K562 (cell line): ENCODE results near the gene LYST. TPM values are rescaled to one million over a fixed set of nuclear protein-coding genes. Genes with fewer than 3 reads are reported as not detected.

Source experiments
- ATAC-seq: fragments of 200-7000 bp; cut with Tn5 transposase; 3 replicates; pipeline ENCODE4 v1.9.1; 2020; ENCODE audit warnings: moderate library complexity
- BruUV-seq: library from RNA; stranded (reverse); fragments of 400-500 nt; replicated peaks from 2 replicates; lab custom pipeline; 2021; lab: Mats Ljungman, UMichigan
- CTCF ChIA-PET: fragments of 300-600 bp; formaldehyde crosslinking; extraction: SDS; loops from one replicate; lab custom pipeline; 2021; ENCODE audit warnings: low intra/inter-chr PET ratio; lab: Yijun Ruan, JAX
- POLR2A ChIA-PET: fragments of 300-600, 350-650 bp; sonication (Branson Sonifier 250); formaldehyde crosslinking; extraction: SDS; loops from one replicate; lab custom pipeline; 2021; ENCODE audit warnings: antibody characterized with exemption, inconsistent platforms; lab: Yijun Ruan, JAX
- DNase-seq, 4 experiments: peaks; one replicate each; pipeline versions ENCODE4 v3.0.0 to v3.0.0-alpha.2; 2011 to 2018; ENCODE audit warnings: low spot score in 3 of 4, mixed read lengths in 3 of 4; ENCODE audit errors: extremely low read depth in 1 of 4
- FAIRE-seq: peaks from 2 replicates; lab custom pipeline; 2011; peaks lifted over from hg19 to GRCh38; lab: Jason Lieb, UNC
- H2AFZ ChIP-seq: 2 replicates; pipeline ENCODE4 v1.6.0; 2011; ENCODE audit warnings: low read depth, low read length, control low read depth, inconsistent platforms
- H3K27ac ChIP-seq: fragments of 200-600 bp; 3 replicates; pipeline ENCODE4 v1.8.0; 2011; ENCODE audit warnings: low read depth, mild to moderate bottlenecking, control low read depth, inconsistent platforms, low read length, moderate library complexity, mixed read lengths; ENCODE audit errors: extremely low read depth
- H3K27me3 ChIP-seq, 2 experiments: fragments of 300-600 bp in 1 of 2; 2 replicates in 1 of 2; 3 replicates in 1 of 2; pipeline versions ENCODE4 v1.6.0 to v1.8.0; 2011; ENCODE audit warnings: inconsistent platforms in 2 of 2, low read length in 2 of 2, mild to moderate bottlenecking in 1 of 2, mixed read lengths in 1 of 2, moderate library complexity in 1 of 2; ENCODE audit not compliant: control insufficient read depth in 2 of 2, insufficient read depth in 2 of 2
- H3K36me3 ChIP-seq: fragments of 300-600 bp; 3 replicates; pipeline ENCODE4 v1.8.0; 2011; ENCODE audit warnings: mild to moderate bottlenecking, low read length, inconsistent platforms; ENCODE audit not compliant: control insufficient read depth, insufficient read depth
- H3K4me1 ChIP-seq, 2 experiments: fragments of 200-600 bp in 1 of 2; replicated peaks in 1 of 2; 2 replicates in 1 of 2; 3 replicates in 1 of 2; pipeline versions ENCODE4 v1.5.1 to v1.8.0; 2011; ENCODE audit warnings: inconsistent platforms in 2 of 2, low read length in 2 of 2, mild to moderate bottlenecking in 1 of 2, mixed read lengths in 1 of 2, moderate library complexity in 1 of 2; ENCODE audit not compliant: control insufficient read depth in 2 of 2, insufficient read depth in 2 of 2
- H3K4me2 ChIP-seq: 2 replicates; pipeline ENCODE4 v1.6.1; 2011; ENCODE audit warnings: low read length, control low read depth, inconsistent platforms, mixed read lengths; ENCODE audit not compliant: insufficient read depth
- H3K4me3 ChIP-seq: fragments of 200-600 bp; sonication (generic), shearing (Covaris generic); 2 replicates; pipeline ENCODE4 v1.5.1; 2016; ENCODE audit warnings: control low read depth, inconsistent platforms
- H3K79me2 ChIP-seq: fragments of 200-600 bp; 3 replicates; pipeline ENCODE4 v1.8.0; 2011; ENCODE audit warnings: low read length, inconsistent platforms; ENCODE audit not compliant: control insufficient read depth, insufficient read depth
- H3K9ac ChIP-seq, 2 experiments: 2 replicates each; pipeline versions ENCODE4 v1.6.0 to v1.6.1; 2011; ENCODE audit warnings: low read depth in 2 of 2, low read length in 2 of 2, control low read depth in 1 of 2, inconsistent platforms in 1 of 2, mild to moderate bottlenecking in 1 of 2, mixed read lengths in 1 of 2; ENCODE audit not compliant: insufficient read depth in 1 of 2
- H3K9me1 ChIP-seq: one replicate; pipeline ENCODE4 v1.6.0; 2011; ENCODE audit warnings: inconsistent platforms, mild to moderate bottlenecking, low read length, moderate library complexity; ENCODE audit not compliant: control insufficient read depth, insufficient read depth
- H3K9me3 ChIP-seq: replicated peaks from 2 replicates; pipeline ENCODE4 v1.5.1; 2011; ENCODE audit warnings: low read depth, low read length, inconsistent platforms; ENCODE audit not compliant: control insufficient read depth, insufficient read depth
- H4K20me1 ChIP-seq: replicated peaks from 2 replicates; pipeline ENCODE4 v1.6.1; 2011; ENCODE audit warnings: low read length, inconsistent platforms, mixed read lengths; ENCODE audit not compliant: control insufficient read depth, insufficient read depth
- ESRRB ChIP-seq: fragments of 250-450 bp; sonication (Bioruptor Pico); IDR thresholded peaks from 2 replicates; pipeline ENCODE4 v1.5.0; 2020; ENCODE audit warnings: mild to moderate bottlenecking, moderate library complexity, borderline replicate concordance
- HMGN3 ChIP-seq: IDR thresholded peaks from 2 replicates; pipeline ENCODE4 v1.6.1; 2011; ENCODE audit warnings: borderline replicate concordance, low read depth, mild to moderate bottlenecking, mixed read lengths, low read length; ENCODE audit not compliant: insufficient read length; ENCODE audit errors: extremely low read depth
- IRF2 ChIP-seq: sonication (generic); formaldehyde crosslinking; IDR thresholded peaks from 2 replicates; pipeline ENCODE4 v1.8.1; 2022; ENCODE audit warnings: mild to moderate bottlenecking, missing genetic modification reagents
- MAFG ChIP-seq: fragments of 450-650 bp; conservative IDR thresholded peaks from 2 replicates; pipeline ENCODE4 v1.6.1; 2016; ENCODE audit warnings: missing genetic modification characterization, missing compliant biosample characterization
- MEF2D ChIP-seq: conservative IDR thresholded peaks from 2 replicates; pipeline ENCODE4 v1.6.1; 2016; ENCODE audit warnings: low read depth, missing genetic modification characterization, missing compliant biosample characterization
- MYNN ChIP-seq, 2 experiments: sonication (generic); formaldehyde crosslinking in 1 of 2; IDR thresholded peaks; 2 replicates each; pipeline versions ENCODE4 v1.5.0 to v1.6.1; 2016 to 2020; ENCODE audit warnings: antibody characterized with exemption in 1 of 2, missing genetic modification reagents in 1 of 2
- PHF20 ChIP-seq: fragments of 450-650 bp; IDR thresholded peaks from 2 replicates; pipeline ENCODE4 v1.6.1; 2018; ENCODE audit not compliant: partially characterized antibody
- PHF21A ChIP-seq: fragments of 450-650 bp; IDR thresholded peaks from 2 replicates; pipeline ENCODE4 v1.6.1; 2017; ENCODE audit warnings: low read depth, borderline replicate concordance
- POLR2A ChIP-seq: fragments of 450-650 bp; conservative IDR thresholded peaks from 2 replicates; pipeline ENCODE4 v1.6.1; 2016
- RBM14 ChIP-seq: fragments of 200-400 bp; formaldehyde crosslinking; IDR thresholded peaks from 2 replicates; pipeline ENCODE4 v1.6.1; 2018; ENCODE audit warnings: low read depth, mild to moderate bottlenecking, low read length, moderate library complexity, borderline replicate concordance; ENCODE audit not compliant: insufficient read depth
- SMARCA4 ChIP-seq: fragments of 450-650 bp; IDR thresholded peaks from 2 replicates; pipeline ENCODE4 v1.6.1; 2016
- ZNF224 ChIP-seq: sonication (generic); formaldehyde crosslinking; IDR thresholded peaks from 2 replicates; pipeline ENCODE4 v1.8.0; 2022; ENCODE audit warnings: mild to moderate bottlenecking, missing genetic modification reagents
- ZNF584 ChIP-seq: fragments of 200-800 bp; sonication (Bioruptor generic); IDR thresholded peaks from 2 replicates; pipeline ENCODE4 v1.6.1; 2016; ENCODE audit warnings: low read depth, mild to moderate bottlenecking, missing genetic modification characterization, missing compliant biosample characterization
- WGBS: fragments of 100-300 bp; shearing (Covaris generic); methylation state at CpG from one replicate; pipeline ENCODE4 v1.1.6; 2016; ENCODE audit warnings: low coverage, mixed read lengths; ENCODE audit not compliant: insufficient coverage; ENCODE audit errors: missing lambda C conversion rate; 5-methylcytosine and 5-hydroxymethylcytosine counted together
- in situ Hi-C: fragments of 300-500 bp; cut with MboI; formaldehyde crosslinking; loops from 4 replicates; pipeline ENCODE4 v1.15.0; 2018; ENCODE audit warnings: inconsistent platforms, mixed read lengths
- intact Hi-C: fragments of 100-400 bp; cut with micrococcal nuclease; formaldehyde crosslinking; loops from 2 replicates; pipeline ENCODE4 v1.14.2; 2022
- polyA plus RNA-seq, 8 experiments: library from polyadenylated mRNA; depleted of rRNA in 4 of 8; stranded (reverse) in 5 of 8; unstranded in 3 of 8; fragments of >200 nt; fragmentation: Nextera tagmentation in 2 of 8; fragmentation: Illumina TruSeq in 1 of 8; extraction: Ambion mirVana in 2 of 8; extraction: Trizol in 1 of 8; gene quantifications; 2 replicates each; pipeline versions ENCODE4 v1.2.1 to v1.2.3, GENCODE V29; 2011 to 2014; ENCODE audit warnings: inconsistent platforms in 1 of 8, missing spikeins in 1 of 8
- total RNA-seq, 7 experiments: library from RNA; depleted of rRNA in 6 of 7; stranded (reverse); fragments of >200 nt in 6 of 7; fragmentation: Illumina TruSeq in 2 of 7; extraction: Trizol in 2 of 7; gene quantifications; 2 replicates each; pipeline versions ENCODE4 v1.2.1 to v1.2.3, GENCODE V29; 2011 to 2021; ENCODE audit warnings: low replicate concordance in 1 of 7
- TF ChIP-seq, protein P1 (sequence below): fragments of 450-650 bp; formaldehyde crosslinking; IDR thresholded peaks from 2 replicates; pipeline ENCODE4 v1.4.0; 2022; ENCODE audit warnings: missing genetic modification characterization
- TF ChIP-seq, protein P2 (sequence below): sonication (generic); formaldehyde crosslinking; IDR thresholded peaks from 2 replicates; pipeline ENCODE4 v1.8.1; 2023; ENCODE audit warnings: mild to moderate bottlenecking, missing genetic modification reagents, moderate library complexity
- TF ChIP-seq, protein P3 (sequence below): fragments of 250-450 bp; sonication (Bioruptor Pico); IDR thresholded peaks from 2 replicates; pipeline ENCODE4 v1.8.0; 2022; ENCODE audit warnings: moderate library complexity, mild to moderate bottlenecking, inconsistent platforms
- TF ChIP-seq, protein P4 (sequence below): fragments of 450-650 bp; IDR thresholded peaks from 2 replicates; pipeline ENCODE4 v1.6.1; 2017; ENCODE audit warnings: antibody characterized with exemption, mild to moderate bottlenecking

The LYST gene
- total and polyA plus RNA-seq, 9 of the 15 experiments (the other 6 are each of a cell fraction or from before 2014, with no cell fraction given): 0.73 to 2.4 (median 1.4) TPM

DNA sequence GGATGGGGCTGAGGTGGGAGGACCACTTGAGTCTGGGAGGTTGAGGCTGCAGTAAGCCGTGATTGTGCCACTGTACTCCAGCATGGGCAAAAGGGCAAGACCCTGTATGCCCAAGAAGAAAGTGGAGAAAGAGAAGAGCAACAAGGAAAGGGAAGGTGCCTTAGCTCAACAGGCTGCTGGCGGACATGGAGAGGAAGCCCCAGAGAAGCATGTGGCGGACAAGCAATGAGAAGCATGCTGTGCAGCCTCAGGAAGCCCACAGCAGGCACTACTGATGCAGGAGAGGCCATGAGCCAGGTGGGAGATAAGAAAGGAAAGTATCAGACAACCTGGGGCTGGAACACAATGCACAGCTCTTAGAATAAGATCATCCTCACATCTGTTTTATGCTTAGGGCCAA, 184.5 kb downstream of the LYST start:
- no TSS peak for BruUV-seq
- intact Hi-C loops: no loop called here
- TF ChIP-seq POLR2A (no peak), ZNF224 (CRISPR knock-in tag) (no peak), HMGN3 (no peak), SMARCA4 (no peak), PHF20 (no peak), MEF2D (no peak), IRF2 (CRISPR knock-in tag) (no peak), MAFG (tag) (no peak), PHF21A (no peak), ZNF584 (CRISPR knock-in tag) (no peak), MYNN (IDR thresholded peaks at IDR 0.05) (no peak), MYNN (CRISPR knock-in tag; IDR thresholded peaks at IDR 0.05) (no peak), RBM14 (no peak), ESRRB (CRISPR knock-in tag) (no peak)
- TF ChIP-seq, protein P1, sequence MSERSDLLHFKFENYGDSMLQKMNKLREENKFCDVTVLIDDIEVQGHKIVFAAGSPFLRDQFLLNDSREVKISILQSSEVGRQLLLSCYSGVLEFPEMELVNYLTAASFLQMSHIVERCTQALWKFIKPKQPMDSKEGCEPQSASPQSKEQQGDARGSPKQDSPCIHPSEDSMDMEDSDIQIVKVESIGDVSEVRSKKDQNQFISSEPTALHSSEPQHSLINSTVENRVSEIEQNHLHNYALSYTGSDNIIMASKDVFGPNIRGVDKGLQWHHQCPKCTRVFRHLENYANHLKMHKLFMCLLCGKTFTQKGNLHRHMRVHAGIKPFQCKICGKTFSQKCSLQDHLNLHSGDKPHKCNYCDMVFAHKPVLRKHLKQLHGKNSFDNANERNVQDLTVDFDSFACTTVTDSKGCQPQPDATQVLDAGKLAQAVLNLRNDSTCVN (CRISPR knock-in tag): no peak
- TF ChIP-seq, protein P2, sequence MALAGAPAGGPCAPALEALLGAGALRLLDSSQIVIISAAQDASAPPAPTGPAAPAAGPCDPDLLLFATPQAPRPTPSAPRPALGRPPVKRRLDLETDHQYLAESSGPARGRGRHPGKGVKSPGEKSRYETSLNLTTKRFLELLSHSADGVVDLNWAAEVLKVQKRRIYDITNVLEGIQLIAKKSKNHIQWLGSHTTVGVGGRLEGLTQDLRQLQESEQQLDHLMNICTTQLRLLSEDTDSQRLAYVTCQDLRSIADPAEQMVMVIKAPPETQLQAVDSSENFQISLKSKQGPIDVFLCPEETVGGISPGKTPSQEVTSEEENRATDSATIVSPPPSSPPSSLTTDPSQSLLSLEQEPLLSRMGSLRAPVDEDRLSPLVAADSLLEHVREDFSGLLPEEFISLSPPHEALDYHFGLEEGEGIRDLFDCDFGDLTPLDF (CRISPR knock-in tag): no peak
- TF ChIP-seq, protein P3, sequence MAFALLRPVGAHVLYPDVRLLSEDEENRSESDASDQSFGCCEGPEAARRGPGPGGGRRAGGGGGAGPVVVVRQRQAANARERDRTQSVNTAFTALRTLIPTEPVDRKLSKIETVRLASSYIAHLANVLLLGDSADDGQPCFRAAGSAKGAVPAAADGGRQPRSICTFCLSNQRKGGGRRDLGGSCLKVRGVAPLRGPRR (CRISPR knock-in tag): no peak
- TF ChIP-seq, protein P4, sequence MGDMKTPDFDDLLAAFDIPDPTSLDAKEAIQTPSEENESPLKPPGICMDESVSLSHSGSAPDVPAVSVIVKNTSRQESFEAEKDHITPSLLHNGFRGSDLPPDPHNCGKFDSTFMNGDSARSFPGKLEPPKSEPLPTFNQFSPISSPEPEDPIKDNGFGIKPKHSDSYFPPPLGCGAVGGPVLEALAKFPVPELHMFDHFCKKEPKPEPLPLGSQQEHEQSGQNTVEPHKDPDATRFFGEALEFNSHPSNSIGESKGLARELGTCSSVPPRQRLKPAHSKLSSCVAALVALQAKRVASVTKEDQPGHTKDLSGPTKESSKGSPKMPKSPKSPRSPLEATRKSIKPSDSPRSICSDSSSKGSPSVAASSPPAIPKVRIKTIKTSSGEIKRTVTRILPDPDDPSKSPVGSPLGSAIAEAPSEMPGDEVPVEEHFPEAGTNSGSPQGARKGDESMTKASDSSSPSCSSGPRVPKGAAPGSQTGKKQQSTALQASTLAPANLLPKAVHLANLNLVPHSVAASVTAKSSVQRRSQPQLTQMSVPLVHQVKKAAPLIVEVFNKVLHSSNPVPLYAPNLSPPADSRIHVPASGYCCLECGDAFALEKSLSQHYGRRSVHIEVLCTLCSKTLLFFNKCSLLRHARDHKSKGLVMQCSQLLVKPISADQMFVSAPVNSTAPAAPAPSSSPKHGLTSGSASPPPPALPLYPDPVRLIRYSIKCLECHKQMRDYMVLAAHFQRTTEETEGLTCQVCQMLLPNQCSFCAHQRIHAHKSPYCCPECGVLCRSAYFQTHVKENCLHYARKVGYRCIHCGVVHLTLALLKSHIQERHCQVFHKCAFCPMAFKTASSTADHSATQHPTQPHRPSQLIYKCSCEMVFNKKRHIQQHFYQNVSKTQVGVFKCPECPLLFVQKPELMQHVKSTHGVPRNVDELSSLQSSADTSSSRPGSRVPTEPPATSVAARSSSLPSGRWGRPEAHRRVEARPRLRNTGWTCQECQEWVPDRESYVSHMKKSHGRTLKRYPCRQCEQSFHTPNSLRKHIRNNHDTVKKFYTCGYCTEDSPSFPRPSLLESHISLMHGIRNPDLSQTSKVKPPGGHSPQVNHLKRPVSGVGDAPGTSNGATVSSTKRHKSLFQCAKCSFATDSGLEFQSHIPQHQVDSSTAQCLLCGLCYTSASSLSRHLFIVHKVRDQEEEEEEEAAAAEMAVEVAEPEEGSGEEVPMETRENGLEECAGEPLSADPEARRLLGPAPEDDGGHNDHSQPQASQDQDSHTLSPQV: no peak
- POLR2A ChIA-PET: interaction anchor here (0.6 kb wide), 1 partner anchor 8 kb away, joined by 4 read pairs; no protein-coding TSS in a partner anchor
- Histone ChIP-seq H3K9me1 (no peaks in the 10 kb centered on the region), H3K36me3 (no peaks in the 10 kb centered on the region), H3K9ac (no peak overlapping the region), H3K27me3 (peaks cover 17 to 23% of the 10 kb centered on the region in 2 experiments), H3K27ac (no peak overlapping the region), H3K9me3 (no peaks in the 10 kb centered on the region), H2AFZ (no peak overlapping the region), H3K4me2 (no peak overlapping the region), H3K4me1 (no peaks in the 10 kb centered on the region), H4K20me1 (0 out of 2 replicates have a peak, but pooled peaks cover 3% of the 10 kb centered on the region), H3K4me3 (no peak overlapping the region), H3K79me2 (no peaks in the 10 kb centered on the region)
- DNase-seq (no peak), FAIRE-seq (no peak), ATAC-seq (no peak)
- WGBS: 0% methylated on average over 3 of the region's 3 CpGs
- in situ Hi-C loops: no loop called here
- CTCF ChIA-PET: no interaction called here
